ENCODE results near the gene PNPLA4.
A peak's percentile ranks its signal among the peaks of the same experiment; 100 is the strongest.

The PNPLA4 gene, protein sequence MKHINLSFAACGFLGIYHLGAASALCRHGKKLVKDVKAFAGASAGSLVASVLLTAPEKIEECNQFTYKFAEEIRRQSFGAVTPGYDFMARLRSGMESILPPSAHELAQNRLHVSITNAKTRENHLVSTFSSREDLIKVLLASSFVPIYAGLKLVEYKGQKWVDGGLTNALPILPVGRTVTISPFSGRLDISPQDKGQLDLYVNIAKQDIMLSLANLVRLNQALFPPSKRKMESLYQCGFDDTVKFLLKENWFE

DNA sequence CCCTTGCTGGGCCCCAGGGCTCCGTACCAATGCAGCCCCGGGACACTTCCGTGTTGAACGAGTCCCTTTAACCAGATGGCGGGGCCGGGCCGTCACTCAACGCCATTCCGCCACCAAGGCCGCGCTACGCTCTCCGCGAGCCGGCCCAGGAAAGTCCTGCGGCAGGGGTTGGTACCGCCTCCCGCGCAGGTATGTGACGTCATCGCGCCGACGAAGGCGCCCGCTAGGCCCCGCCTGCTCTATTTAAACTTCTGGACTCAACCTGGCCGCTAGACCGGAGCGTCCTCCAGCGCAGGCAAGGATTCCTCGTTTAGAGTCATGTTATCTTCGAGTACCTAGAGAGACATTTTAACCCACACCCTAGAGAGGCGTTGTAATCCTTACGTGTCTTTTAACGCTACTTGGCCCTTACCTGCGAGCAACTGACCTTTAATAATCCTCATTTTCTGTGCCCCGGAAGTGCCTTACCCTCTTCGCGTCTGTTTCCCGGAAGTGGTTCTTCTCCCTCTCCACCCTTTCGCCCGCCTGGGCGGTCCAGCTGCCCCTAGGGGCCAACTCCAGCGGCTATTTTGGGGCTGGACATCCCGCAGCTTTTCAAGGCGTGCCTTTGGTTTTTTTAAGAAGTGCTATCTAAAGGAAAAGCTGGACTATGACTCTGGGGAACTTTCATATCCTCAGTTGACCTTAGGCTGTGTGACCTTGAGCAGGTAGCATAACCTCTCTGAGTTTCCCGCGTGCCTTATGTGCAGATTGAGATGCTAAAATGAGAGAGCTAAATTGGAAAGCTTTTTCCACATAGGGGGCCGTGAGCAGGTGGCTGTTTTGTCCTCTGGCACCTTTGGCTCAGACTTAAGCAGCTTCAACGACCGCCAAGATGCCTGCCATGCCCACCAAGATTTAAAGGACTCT is at the start of gene PNPLA4:
PNPLA4 (minus strand) TSS at position 155 of the 909 bp plus-strand sequence. CDS start 1,294 bp downstream, outside the sequence.
- DNase-seq (ENCODE audit: low read depth in 3 of 3): peak; percentile 60 to 71 (median 63)

DNA sequence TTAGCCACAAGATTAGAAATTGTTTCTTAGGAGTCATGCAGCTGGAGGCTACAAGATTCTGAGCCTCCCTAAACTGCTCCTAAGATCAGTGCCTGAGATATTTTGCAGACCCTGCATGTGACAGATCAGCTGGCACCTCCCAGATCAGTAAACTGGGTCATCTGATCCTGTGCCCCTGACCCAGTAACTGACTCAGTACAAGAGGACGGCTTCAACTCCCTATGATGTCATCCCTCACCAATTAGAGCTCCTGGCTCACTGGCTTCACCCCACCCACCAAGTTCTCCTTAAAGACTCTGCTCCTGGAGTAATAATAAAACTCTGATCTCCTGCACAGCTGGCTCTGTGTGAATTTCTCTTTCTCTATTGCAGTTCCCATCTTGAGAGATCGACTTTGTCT is 45.4 kb upstream of the PNPLA4 start:
- DNase-seq (ENCODE audit: low read depth in 3 of 3): no peak

DNA sequence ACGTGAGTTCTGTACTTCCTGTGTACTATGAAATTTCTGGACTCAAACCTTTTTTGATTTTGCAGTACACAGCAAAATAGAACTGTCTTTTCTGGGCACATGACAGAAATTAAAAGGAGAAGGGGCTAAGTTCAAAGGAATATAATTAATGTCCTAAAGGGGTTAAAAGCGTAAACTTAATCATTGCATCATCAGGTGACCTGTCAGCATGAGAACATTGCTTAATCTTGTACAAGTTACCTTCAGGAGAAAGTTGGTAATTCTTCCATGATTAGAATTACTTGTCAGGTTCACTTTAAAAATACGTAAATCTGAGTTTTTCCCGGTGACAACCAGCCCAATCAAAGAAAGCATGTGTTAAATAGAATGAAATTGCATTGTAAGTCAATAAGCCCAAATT is 43.2 kb upstream of the PNPLA4 start:
- DNase-seq (ENCODE audit: low read depth in 3 of 3): no peak

DNA sequence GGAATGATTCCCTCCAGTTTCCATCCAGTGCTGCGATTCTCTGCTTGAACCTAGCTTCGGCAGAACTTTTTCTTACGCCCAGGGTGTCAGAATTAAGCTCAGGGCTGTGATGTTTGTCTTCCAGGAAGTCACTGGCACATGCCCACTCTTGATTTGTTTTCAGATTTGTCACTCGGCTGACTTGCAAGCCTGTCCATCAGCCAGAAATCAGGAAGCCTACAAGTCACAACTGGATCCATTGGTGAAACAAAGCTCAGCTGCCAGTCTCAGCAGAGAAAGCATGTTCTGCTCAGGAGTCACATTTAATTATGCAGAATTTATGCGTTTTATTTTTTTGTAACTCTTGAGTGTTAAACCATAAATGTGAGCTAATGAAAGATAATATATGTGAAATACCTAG is 38.2 kb upstream of the PNPLA4 start:
- no peak for DNase-seq (ENCODE audit: low read depth in 3 of 3)

DNA sequence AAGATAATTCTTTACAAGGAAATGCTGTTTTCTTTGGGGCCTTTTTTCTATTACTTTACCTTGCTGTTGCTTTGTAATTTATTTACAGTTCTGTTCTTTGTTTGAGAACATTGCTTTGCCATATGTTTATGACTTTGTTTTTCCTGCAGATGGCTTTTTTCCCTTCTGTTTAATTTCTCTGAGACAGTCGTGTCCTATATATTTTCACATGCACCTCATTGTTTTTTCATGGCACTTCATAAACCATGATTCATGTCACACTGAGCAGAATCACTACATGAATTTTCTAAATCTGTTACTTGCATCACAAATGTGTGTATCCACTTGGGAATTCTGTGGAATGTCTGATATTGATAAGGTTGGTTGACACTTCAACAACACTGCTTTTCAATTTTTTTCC is 33.0 kb upstream of the PNPLA4 start:
- no peak for DNase-seq (ENCODE audit: low read depth in 3 of 3)

DNA sequence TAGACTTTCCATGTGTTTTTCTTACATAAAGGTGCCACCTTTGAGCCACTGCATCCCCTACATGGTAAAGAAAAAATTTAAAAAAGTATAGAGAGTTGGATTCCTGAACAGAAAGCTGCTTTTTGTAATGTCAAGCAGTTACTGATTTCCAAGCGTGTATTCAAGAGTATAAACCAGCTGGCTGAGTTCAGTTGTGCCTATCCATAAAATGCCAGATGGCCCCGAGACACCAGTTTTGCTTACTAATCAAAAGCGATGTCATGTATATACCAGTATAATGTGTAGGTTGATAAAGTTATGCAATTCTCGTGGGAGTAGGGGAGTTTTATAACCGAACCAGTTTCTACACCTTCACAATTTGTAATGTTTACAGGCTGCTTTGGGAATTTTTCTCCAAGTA is 26.2 kb upstream of the PNPLA4 start:
- no peak for DNase-seq (ENCODE audit: low read depth in 3 of 3)

DNA sequence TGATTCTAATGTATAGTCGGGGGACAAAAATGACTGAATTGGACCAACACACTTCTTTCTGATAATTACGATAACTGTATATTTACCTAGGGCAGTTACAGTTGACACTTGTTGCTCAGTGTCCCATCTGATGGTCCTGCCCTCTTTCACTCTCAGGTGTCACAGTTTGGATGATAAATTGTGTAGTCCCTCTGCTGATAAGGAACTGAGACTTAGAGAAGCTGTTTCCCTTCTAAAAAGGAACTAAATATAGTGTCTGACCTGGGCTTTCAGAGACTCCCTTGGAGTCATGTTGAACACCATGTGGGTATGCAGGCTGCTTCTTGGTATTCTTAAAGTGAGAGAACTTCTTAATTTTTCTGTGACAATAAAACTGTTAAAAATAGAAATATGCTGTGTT is 23.7 kb upstream of the PNPLA4 start:
- DNase-seq (ENCODE audit: low read depth in 3 of 3): no peak

DNA sequence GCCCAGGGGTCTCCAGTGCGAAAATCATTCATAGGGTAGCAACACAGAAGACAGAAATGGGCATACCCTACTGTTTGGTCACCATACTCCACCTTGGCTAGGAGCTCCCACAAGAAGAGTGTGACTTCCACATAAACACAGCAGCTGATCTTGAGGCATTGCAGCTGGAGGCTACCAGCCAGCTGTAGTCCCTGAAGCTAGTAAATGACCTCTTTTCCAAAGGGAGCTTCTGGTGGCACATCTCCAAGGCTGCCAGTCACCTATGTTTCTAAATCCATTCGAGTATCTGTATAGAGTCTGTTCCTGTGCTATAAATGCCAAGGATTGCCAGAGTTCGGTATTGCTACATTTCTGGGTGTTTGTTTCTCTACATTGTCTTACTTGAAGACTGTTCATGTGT is 21.3 kb upstream of the PNPLA4 start:
- no peak for DNase-seq (ENCODE audit: low read depth in 3 of 3)

DNA sequence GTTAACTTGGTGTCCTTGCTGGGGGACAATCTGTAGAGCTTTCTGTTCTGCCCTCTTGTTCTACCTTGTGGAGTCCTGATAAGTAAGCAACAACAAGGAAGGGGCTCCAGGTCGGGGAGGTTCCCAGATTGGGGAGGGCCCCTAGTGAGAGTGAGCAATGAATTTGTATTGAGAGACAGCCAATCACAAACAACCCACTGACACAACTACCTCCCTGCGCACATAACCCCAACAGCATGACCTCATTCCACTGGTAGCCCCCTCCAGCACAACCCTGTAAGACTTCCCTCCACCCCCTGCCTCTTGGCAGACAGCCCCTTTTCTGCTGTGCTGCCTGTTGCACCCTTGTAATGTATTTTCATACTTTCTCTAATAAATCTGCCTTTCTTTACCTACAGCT is 19.7 kb upstream of the PNPLA4 start:
- no peak for DNase-seq (ENCODE audit: low read depth in 3 of 3)

DNA sequence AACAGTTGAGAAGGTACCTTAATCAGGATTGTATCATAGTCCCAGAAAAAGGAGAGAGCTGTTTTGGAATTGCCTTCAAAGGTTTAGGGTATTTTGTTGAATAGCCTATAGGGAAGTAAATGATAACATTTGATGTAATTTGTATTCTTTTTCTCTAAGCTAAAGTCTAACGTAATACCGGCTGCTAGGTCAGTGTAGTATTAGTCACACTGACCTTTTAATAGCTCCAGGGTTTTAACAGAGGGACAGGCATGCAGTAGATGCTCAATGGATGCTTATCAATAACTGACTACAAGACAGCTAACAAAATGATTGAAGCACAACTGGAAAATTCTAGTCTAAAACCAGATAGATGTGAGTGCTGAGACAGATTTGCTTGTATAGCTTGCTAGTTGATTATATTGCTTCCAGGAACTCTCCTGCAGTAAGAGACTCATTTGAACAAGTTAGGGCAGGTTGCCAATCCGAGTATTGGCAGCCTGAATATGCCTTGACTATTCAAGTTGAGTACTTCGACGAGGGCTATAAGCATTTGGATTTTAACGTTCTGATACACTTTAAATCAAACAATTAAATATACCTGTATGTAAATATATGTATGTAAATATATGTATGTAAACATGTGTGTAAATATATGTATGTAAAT is 16.5 kb upstream of the PNPLA4 start:
- no peak for DNase-seq (ENCODE audit: low read depth in 3 of 3)

DNA sequence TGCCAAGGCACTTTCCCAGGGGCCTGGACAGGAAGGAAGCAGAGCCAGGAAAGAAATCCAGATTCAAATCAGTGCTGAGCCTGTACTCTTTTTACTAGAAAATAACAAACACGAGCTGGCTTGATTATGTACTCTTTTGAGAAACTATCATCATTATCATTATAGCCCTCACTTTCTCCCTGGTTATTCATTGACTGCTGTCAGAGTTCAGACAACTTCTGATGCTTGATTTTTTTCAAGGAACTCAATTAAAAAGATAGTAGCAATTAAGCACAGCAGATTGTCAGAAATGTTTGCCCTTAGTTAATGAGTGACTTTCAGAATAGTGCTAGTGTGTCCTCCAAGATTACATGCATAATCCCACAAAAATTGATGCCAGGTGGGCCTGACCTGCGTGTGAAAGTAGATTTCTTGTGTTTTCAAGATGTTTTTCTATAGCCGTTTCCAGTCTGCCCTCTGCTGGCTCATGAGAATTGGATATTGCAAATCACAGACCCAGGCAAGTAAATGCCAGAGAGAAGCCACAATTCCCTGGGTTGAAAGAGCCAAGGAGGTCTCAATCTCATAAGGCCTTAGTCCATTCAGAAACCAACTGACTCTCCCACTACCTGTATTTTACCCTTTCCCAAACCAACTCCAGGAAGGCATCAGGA is 14.3 kb upstream of the PNPLA4 start:
- no peak for DNase-seq (ENCODE audit: low read depth in 3 of 3)

DNA sequence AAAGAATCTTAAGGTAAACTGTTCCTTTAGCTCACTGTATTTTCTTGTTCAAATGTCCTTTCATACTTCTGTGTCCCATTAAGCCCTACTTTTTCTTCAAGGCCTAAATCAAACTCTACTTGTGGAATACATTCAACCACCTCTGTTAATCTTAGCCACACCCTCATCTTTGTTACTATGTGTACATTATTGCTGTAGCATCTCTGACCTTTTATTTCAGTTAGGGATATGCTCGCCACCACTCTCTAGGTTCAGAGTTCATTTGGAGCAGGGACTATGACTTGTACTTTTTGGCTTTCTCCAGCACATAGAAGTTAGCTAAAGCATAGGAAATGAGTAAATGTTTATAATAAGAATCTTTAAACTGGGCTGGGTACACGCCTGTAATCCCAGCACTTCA is 6.8 kb upstream of the PNPLA4 start:
- DNase-seq (ENCODE audit: low read depth in 3 of 3): no peak

DNA sequence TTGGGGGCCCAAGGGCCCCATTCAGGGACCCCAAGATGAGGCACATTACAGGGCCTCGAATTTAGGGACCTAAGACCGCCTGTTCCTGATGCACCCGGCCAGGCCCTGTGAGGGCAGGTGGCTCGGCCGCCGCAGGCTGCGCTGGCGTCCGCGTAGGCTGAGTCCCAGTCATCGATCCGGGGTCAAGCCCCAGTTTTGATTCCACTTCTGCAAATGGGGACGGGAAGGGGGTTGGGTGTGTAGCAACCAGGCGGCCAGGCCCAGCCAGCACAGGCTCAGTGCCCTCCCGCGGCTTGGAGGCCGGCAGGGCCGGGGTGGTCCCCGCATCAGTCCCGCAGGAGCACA is 327 bp downstream of the PNPLA4 start:
- DNase-seq (ENCODE audit: low read depth in 3 of 3): no peak

DNA sequence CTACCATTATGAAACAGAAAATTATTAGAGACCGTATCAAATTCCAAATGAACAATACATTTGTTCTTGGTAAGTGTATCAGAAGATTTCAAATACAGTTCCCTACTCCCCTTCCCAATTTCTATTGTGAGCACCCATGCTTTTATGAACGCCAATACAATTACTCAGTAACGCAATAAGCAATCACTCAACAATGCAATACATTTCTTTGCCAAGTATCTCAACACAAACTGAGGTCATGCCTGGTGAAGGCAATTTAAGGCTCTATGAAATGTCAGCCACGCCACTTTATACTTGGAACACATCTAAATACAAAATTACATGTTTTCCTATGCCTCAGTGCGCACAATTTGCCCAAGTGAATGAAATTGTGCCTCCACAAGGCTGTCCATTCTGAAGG is 712 bp downstream of the PNPLA4 start:
- DNase-seq (ENCODE audit: low read depth in 3 of 3): no peak

DNA sequence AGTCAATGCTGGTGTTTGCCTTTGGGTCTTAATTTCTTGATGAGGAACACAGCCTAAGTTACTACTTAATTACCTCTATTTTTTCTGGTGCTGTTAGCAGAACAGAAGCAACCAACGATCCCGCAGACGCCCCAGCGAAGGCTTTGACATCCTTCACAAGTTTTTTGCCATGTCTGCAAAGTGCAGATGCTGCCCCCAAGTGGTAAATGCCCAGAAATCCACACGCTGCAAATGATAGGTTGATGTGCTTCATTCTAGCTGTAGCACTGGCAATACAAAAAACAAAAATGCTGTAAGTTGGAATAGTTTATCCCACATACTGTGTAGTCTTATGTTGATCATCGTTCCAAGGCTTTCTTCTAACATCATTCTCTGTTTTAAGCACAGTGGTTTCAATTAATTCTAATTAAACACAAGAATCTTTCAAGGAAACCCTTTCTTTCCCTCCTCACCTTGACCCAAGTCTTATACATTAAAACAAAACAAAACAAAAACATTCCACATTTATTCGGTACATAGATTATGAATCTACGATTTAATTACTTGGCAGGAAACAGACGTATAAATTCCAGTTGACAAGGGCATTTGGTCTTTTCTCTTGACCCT is 1.2 kb downstream of the PNPLA4 start:
- DNase-seq (ENCODE audit: low read depth in 3 of 3): peak; percentile 30 to 38 (median 31)

DNA sequence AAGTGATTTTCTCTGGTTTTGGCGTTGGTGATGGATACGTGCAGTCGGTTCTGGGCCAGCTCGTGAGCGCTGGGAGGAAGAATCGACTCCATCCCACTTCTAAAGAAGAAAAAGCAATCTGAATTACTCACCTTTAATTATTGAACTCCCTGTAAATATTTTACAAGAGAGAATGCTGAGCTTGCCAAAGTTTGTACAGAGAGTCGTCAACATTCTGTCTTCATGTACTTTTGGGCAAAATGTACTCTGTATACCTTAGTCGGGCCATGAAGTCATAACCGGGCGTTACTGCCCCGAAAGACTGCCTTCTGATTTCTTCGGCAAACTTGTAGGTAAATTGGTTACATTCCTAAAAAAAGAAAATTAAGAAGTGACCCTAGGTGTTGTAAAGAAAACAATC is 5.5 kb downstream of the PNPLA4 start:
- DNase-seq (ENCODE audit: low read depth in 3 of 3): no peak

DNA sequence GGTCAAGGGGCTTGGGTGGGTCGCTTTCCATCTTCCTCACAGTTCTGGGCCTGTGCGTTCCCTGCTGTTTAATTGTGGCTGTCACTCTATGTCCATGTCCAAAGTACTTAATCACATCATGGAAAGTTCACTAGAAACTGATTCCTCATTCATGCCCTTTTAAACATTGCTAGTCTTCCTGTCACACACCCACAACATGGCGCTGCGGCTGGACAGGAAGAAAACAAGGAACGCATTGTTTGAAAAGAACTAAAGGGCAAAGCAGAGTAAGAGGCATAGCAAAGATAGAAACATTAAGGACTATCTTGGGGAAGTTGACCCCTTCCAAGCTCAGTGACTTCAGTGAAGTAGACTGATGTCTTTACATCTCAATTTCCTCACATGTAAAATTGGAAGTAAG is 18.4 kb downstream of the PNPLA4 start:
- DNase-seq (ENCODE audit: low read depth in 3 of 3): no peak

DNA sequence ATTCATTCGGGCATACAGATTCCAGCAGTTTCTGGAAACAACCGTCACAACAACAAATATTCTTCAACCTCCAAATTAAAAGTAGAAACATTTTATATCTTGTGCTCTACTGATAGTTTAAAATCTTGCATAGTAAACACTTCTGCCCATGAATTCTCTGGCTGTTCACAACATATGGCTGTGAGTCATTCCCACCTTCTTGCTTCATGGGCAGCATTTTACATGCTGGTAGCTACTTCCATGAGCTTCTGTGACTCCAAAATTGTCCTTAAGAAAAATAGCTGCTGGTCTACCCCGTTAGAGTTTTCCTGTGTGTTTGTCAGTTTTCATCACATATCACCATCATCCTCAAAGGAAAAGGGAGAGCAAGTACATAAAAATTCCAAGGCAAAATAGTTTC is 22.7 kb downstream of the PNPLA4 start:
- no peak for DNase-seq (ENCODE audit: low read depth in 3 of 3)

DNA sequence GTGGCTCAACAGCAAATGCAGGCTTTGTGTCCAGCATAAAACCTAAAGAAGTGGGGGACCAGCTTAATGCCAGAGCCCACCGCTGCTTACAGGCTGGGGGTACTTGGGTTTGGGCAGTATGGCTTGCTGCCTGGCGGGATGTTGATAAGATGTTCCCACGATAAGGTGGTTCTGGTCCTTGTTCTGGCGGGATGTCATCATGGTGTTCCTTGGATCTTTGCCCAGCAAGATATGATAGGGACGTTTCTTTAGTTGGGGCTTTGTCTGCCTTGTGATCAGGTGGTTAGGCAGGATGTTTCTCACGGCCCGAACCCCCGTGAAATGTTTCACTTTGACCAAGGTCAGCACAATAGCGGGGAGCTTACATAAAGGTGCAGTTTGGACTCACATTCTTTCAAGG is 35.3 kb downstream of the PNPLA4 start:
- DNase-seq (ENCODE audit: low read depth in 3 of 3): no peak

DNA sequence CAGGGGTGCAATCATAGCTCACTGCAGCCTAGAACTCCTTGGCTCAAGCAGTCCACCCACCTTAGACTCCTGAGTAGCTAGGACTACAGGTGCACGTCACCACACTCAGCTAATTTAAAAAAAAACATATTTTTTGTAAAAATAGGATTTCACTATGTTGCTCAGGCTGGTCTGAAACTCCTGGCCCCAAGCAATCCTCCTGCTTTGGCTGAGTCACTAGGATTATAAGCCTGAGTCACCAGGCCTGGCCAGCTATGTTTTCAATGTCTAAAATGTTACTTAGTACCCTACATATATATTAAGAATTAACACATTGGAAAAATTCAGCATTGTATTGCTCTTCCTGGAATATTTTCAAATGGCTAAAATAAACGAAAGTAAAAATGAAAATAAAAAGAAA is 37.5 kb downstream of the PNPLA4 start:
- no peak for DNase-seq (ENCODE audit: low read depth in 3 of 3)

DNA sequence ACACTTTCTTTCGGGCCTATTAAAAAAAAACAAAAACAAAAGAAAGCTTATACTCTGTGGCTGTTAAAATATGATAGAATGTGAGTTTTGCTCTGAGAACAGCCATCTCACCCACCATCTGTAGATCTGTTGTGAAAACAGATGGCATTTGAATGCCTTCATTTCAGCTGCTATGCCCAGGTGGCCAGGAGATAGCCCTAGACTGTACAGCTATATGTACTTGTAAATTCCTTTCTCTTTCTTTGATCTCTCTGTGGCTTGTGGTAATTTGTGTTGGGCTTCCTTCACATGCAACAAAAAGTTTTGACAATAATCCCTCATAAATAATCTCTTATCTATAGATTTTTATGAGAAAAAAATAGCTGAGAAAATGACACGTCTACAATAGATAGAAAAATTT is 38.1 kb downstream of the PNPLA4 start:
- no peak for DNase-seq (ENCODE audit: low read depth in 3 of 3)

DNA sequence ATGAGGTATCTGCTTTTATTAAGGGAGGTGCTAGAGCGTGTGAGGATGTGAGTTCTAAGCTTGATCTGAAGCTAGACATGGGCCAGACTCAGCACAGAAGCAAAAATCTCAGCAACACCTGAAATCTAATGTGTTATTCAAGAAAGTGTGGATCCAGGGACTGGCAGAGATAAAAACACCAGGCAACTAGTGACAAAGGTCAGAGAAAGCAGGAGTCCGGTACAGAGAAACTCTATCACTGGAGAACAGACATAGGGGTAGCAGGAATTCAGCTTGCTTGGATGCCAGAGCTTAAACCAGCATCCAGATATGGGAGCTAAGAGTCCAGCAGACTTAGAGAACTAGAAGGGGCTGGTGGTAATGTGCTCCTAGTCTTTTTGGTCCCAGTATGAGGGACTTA is 50.3 kb downstream of the PNPLA4 start:
- no peak for DNase-seq (ENCODE audit: low read depth in 3 of 3)

Data from stimulated activated CD4-positive, alpha-beta T cell treated with anti-CD3 and anti-CD28 coated beads, TNF-alpha, amount 100 ng/mL, for 24 hours (primary cell).